OCI-LY1 (cell line): ENCODE measurements around the gene ADAMTSL4.

Experiments used
- H2AFZ ChIP-seq: fragments of 200-600 bp; sonication (generic), shearing (Covaris generic); 2 replicates; pipeline ENCODE4 v1.6.0; 2014; ENCODE audit warnings: antibody characterized with exemption, mild to moderate bottlenecking, low read length
- H3F3A ChIP-seq: fragments of 200-600 bp; sonication (generic), shearing (Covaris generic); 2 replicates; pipeline ENCODE4 v1.6.0; 2014; ENCODE audit warnings: mild to moderate bottlenecking, antibody characterized with exemption, low read length, moderate library complexity; ENCODE audit not compliant: insufficient read depth
- H3K27ac ChIP-seq: fragments of 200-600 bp; sonication (generic); 2 replicates; pipeline ENCODE4 v1.5.1; 2014; ENCODE audit warnings: low read length, mixed run types, mild to moderate bottlenecking, low read depth; ENCODE audit not compliant: poor library complexity, severe bottlenecking
- H3K27me3 ChIP-seq: fragments of 200-600 bp; sonication (generic); 2 replicates; pipeline ENCODE4 v1.6.0; 2014; ENCODE audit warnings: antibody characterized with exemption, mild to moderate bottlenecking, low read length, moderate library complexity; ENCODE audit not compliant: insufficient read depth
- H3K36me3 ChIP-seq: fragments of 200-600 bp; sonication (generic); 2 replicates; pipeline ENCODE4 v1.6.1; 2014; ENCODE audit warnings: mild to moderate bottlenecking, antibody characterized with exemption, low read length, moderate library complexity, mixed read lengths; ENCODE audit not compliant: insufficient read depth
- H3K4me1 ChIP-seq: fragments of 200-600 bp; sonication (generic); 2 replicates; pipeline ENCODE4 v1.5.1; 2014; ENCODE audit warnings: mild to moderate bottlenecking, low read length, moderate library complexity; ENCODE audit not compliant: insufficient read depth, severe bottlenecking
- H3K4me2 ChIP-seq: fragments of 200-600 bp; sonication (generic), shearing (Covaris generic); 2 replicates; pipeline ENCODE4 v1.6.1; 2014; ENCODE audit warnings: low read length
- H3K4me3 ChIP-seq: fragments of 200-600 bp; sonication (generic); 2 replicates; pipeline ENCODE4 v1.5.1; 2014; ENCODE audit warnings: low read length, low read depth, mild to moderate bottlenecking, mixed read lengths; ENCODE audit not compliant: poor library complexity, severe bottlenecking
- H3K79me2 ChIP-seq: fragments of 200-600 bp; shearing (Covaris generic); 2 replicates; pipeline ENCODE4 v1.6.1; 2016; ENCODE audit warnings: mixed run types, low read length, mixed read lengths; ENCODE audit not compliant: insufficient read depth
- H3K9ac ChIP-seq: fragments of 200-600 bp; sonication (generic), shearing (Covaris generic); 2 replicates; pipeline ENCODE4 v1.6.1; 2014; ENCODE audit warnings: mild to moderate bottlenecking, low read length, mixed read lengths
- H3K9me2 ChIP-seq: fragments of 200-600 bp; sonication (generic), shearing (Covaris generic); 2 replicates; pipeline ENCODE4 v1.6.1; 2014; ENCODE audit warnings: low read depth, mild to moderate bottlenecking, low read length, mixed read lengths
- H3K9me3 ChIP-seq: fragments of 200-600 bp; shearing (Covaris generic); 2 replicates; pipeline ENCODE4 v1.6.1; 2014; ENCODE audit warnings: low read length, mixed read lengths
- H4K20me1 ChIP-seq: fragments of 200-600 bp; sonication (generic), shearing (Covaris generic); 2 replicates; pipeline ENCODE4 v1.6.0; 2016; ENCODE audit warnings: mild to moderate bottlenecking, low read length; ENCODE audit not compliant: insufficient read depth
- CTCF ChIP-seq: fragments of 200-600 bp; sonication (generic), shearing (Covaris generic); IDR thresholded peaks from 2 replicates; pipeline ENCODE4 v1.5.1; 2017; ENCODE audit warnings: mild to moderate bottlenecking, antibody characterized with exemption, low read length, moderate library complexity, mixed read lengths
- EZH2 ChIP-seq: fragments of 200-600 bp; sonication (generic), shearing (Covaris generic); IDR thresholded peaks from 2 replicates; pipeline ENCODE4 v1.8.0; 2017; ENCODE audit warnings: borderline replicate concordance, mixed run types, mild to moderate bottlenecking, antibody characterized with exemption, low read length, moderate library complexity, mixed read lengths

ADAMTSL4 gene

GRCh38 chr1:150574260-150575071 is 25.3 kb downstream of the ADAMTSL4 start:
- peak overlapping the region; percentile 93 for H3K4me3 ChIP-seq
- no peaks in the 10 kb centered on the region for H3K27me3 ChIP-seq
- H4K20me1 ChIP-seq: 0 out of 2 replicates have a peak, but pooled peaks cover 5% of the 10 kb centered on the region
- peak overlapping the region; percentile 99 for H3K27ac ChIP-seq
- TF ChIP-seq CTCF (no peak), EZH2 (no peak)
- H3K36me3 ChIP-seq: peaks cover 81% of the 10 kb centered on the region
- peak overlapping the region; percentile 94 for H3K4me2 ChIP-seq
- H3K4me1 ChIP-seq: peaks cover 70% of the 10 kb centered on the region
- H3K79me2 ChIP-seq: peaks cover 52% of the 10 kb centered on the region
- no peaks in the 10 kb centered on the region for H3K9me2 ChIP-seq
- peaks cover 10% of the 10 kb centered on the region; the same call in 1 of the 2 replicates for H3F3A ChIP-seq
- H3K9me3 ChIP-seq: no peaks in the 10 kb centered on the region
- peak overlapping the region; percentile 19; the same call in 1 of the 2 replicates for H3K9ac ChIP-seq
- no peak overlapping the region for H2AFZ ChIP-seq

GRCh38 chr1:150575072-150575489 is 25.9 kb downstream of the ADAMTSL4 start:
- H3K9me2 ChIP-seq: no peaks in the 10 kb centered on the region
- no peak overlapping the region for H2AFZ ChIP-seq
- H3F3A ChIP-seq: peaks cover 10% of the 10 kb centered on the region; the same call in 1 of the 2 replicates
- peak overlapping the region; percentile 95; the same call in 1 of the 2 replicates for H3K9ac ChIP-seq
- no peaks in the 10 kb centered on the region for H3K27me3 ChIP-seq
- 0 out of 2 replicates have a peak, but pooled peaks cover 5% of the 10 kb centered on the region for H4K20me1 ChIP-seq
- peaks cover 67% of the 10 kb centered on the region for H3K4me1 ChIP-seq
- H3K4me3 ChIP-seq: peak overlapping the region; percentile 93
- no peak for TF ChIP-seq CTCF
- no peak for TF ChIP-seq EZH2
- H3K36me3 ChIP-seq: peaks cover 81% of the 10 kb centered on the region
- H3K9me3 ChIP-seq: no peaks in the 10 kb centered on the region
- peak overlapping the region; percentile 94 for H3K4me2 ChIP-seq
- H3K79me2 ChIP-seq: peaks cover 52% of the 10 kb centered on the region
- H3K27ac ChIP-seq: peak overlapping the region; percentile 99

- H4K20me1 ChIP-seq: 0 out of 2 replicates have a peak, but pooled peaks cover 5% of the 10 kb centered on the region
- H3K9ac ChIP-seq: peak overlapping the region; percentile 95
- H3K36me3 ChIP-seq: peaks cover 81% of the 10 kb centered on the region
- no peak overlapping the region for H2AFZ ChIP-seq
- H3K4me3 ChIP-seq: peak overlapping the region; percentile 93
- H3F3A ChIP-seq: peaks cover 10% of the 10 kb centered on the region; the same call in 1 of the 2 replicates
- no peaks in the 10 kb centered on the region for H3K9me2 ChIP-seq
- no peaks in the 10 kb centered on the region for H3K27me3 ChIP-seq
- peak overlapping the region; percentile 94 for H3K4me2 ChIP-seq
- TF ChIP-seq EZH2 (no peak), CTCF (no peak)
- peaks cover 52% of the 10 kb centered on the region for H3K79me2 ChIP-seq
- peaks cover 66% of the 10 kb centered on the region for H3K4me1 ChIP-seq
- H3K9me3 ChIP-seq: no peaks in the 10 kb centered on the region
- peak overlapping the region; percentile 99 for H3K27ac ChIP-seq
Measured at GRCh38 chr1:150575518-150576366, 26.5 kb downstream of the ADAMTSL4 start.
